Tibial artery (tissue), 4 donors: Measurements from ENCODE around the gene RNF207.

ENCODE experiments used
- DNase-seq, 2 donors: peaks; one replicate each; pipeline ENCODE4 v3.0.0-alpha.2; 2019
- H3K27ac ChIP-seq, 2 donors: fragments of 200-600 bp; sonication (generic) in 1 of 2; 1 replicate in 1 of 2; 2 replicates in 1 of 2; pipeline ENCODE4 v1.5.1; 2018 to 2019; ENCODE audit warnings: mild to moderate bottlenecking in 1 of 2
- H3K27me3 ChIP-seq, 2 donors: fragments of 200-600 bp; sonication (generic) in 1 of 2; one replicate each; pipeline versions ENCODE4 v1.5.1 to v1.6.0; 2016 to 2019
- H3K36me3 ChIP-seq, 3 donors: fragments of 200-600 bp; sonication (generic) in 2 of 3; one replicate each; pipeline ENCODE4 v1.5.1; 2016 to 2019; ENCODE audit warnings: mild to moderate bottlenecking in 2 of 3
- H3K4me1 ChIP-seq, 4 donors: fragments of 200-600 bp; sonication (generic) in 2 of 4; 1 replicate in 3 of 4; 2 replicates in 1 of 4; pipeline ENCODE4 v1.5.1; 2016 to 2019
- H3K4me3 ChIP-seq, 2 donors: fragments of 200-600 bp; sonication (generic) in 1 of 2; 1 replicate in 1 of 2; 2 replicates in 1 of 2; pipeline ENCODE4 v1.5.1; 2018 to 2019; ENCODE audit warnings: mild to moderate bottlenecking in 2 of 2
- H3K9me3 ChIP-seq, 3 donors: fragments of 200-600 bp; sonication (generic) in 1 of 3; one replicate each; pipeline ENCODE4 v1.5.1; 2016 to 2019
- intact Hi-C: fragments of 100-400 bp; cut with DNase I; formaldehyde crosslinking; loops from one replicate; pipeline ENCODE4 v1.15.0; 2023; ENCODE audit warnings: low total_unique reads
- TF ChIP-seq, protein P1 (sequence below), 2 experiments: fragments of 200-600 bp in 1 of 2; fragments of 450-650 bp in 1 of 2; IDR thresholded peaks; one replicate each; pipeline ENCODE4 v1.5.1; 2017 to 2019; ENCODE audit warnings: antibody characterized with exemption in 2 of 2, mild to moderate bottlenecking in 1 of 2, moderate library complexity in 1 of 2

RNF207 gene

DNA sequence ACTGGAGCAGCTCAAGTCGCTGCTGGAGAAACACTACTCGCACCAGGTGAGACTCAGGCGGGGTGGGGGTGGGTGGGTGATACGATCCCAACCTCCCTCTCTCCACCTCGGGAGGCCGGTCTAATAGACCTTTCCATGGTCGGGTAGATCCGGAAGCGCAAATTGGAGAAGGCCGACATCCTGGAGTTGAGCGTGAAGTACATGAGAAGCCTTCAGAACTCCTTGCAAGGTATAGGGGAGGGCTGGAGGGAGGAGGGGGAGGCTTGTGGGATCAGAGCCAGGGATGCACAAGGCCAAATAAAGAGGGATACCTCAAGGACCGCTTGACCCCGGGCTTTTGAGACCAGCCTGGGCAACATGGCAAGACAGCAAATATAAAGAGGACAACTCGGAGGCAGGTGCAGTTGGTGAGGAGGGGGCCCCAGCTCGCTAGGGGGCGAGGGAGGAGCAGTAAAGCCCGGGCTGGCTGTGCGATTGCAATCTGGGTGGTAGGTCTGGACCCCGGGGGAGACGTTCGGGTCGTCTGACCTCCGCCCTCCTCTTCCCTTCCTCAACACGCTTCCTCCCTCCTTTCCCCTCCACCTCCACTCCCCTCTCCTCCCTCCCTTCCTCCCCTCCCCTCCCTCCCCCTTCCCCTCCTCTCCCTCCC, 38.6 kb downstream of the RNF207 start:
- no peak overlapping the region for H3K27ac ChIP-seq
- H3K27me3 ChIP-seq: peaks cover 15 to 94% of the 10 kb centered on the region in 2 donors
- no peaks in the 10 kb centered on the region for H3K9me3 ChIP-seq
- DNase-seq: no peak
- H3K4me3 ChIP-seq: no peak overlapping the region
- TF ChIP-seq, protein P1, sequence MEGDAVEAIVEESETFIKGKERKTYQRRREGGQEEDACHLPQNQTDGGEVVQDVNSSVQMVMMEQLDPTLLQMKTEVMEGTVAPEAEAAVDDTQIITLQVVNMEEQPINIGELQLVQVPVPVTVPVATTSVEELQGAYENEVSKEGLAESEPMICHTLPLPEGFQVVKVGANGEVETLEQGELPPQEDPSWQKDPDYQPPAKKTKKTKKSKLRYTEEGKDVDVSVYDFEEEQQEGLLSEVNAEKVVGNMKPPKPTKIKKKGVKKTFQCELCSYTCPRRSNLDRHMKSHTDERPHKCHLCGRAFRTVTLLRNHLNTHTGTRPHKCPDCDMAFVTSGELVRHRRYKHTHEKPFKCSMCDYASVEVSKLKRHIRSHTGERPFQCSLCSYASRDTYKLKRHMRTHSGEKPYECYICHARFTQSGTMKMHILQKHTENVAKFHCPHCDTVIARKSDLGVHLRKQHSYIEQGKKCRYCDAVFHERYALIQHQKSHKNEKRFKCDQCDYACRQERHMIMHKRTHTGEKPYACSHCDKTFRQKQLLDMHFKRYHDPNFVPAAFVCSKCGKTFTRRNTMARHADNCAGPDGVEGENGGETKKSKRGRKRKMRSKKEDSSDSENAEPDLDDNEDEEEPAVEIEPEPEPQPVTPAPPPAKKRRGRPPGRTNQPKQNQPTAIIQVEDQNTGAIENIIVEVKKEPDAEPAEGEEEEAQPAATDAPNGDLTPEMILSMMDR (IDR thresholded peaks at IDR 0.05): no peak
- intact Hi-C loops: loop anchor here (5.0 kb wide), 3 partner anchors 98 to 192 kb away; no protein-coding TSS in a partner anchor
- H3K4me1 ChIP-seq: peaks cover 0 to 36% (median 23%) of the 10 kb centered on the region in 4 donors
- H3K36me3 ChIP-seq: no peaks in the 10 kb centered on the region

DNA sequence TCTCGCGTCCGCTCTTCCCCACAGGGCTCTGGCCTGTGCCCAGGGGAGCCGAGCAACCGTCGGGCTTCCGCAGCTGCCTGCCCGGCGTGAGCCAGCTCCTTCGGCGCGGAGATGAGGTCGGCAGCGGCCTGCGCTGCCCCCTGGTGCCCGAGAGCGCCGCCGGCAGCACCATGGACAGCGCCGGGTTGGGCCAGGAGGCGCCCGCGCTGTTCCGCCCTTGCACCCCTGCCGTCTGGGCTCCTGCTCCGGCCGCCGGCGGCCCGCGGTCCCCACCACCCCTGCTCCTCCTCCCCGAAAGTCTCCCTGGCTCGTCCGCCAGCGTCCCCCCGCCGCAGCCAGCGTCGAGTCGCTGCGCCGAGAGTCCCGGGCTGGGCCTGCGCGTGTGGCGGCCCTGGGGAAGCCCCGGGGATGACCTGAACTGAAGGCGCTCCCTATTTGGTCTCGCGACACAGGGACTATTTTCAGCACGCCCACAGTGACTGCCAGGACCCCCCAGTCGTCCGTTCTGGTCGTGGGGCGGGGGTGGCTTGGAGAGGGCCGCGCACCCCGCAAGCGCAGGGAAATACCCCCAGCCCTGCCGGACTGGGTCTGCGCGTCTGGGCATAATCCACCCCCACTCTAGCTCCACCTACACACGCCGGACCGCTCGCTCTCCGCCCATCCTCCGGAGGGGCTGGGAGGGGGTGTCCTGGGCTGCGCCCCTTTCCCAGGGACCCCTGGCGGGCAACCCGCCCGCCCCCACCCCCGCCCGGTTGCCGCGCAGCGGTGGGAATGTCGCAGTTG, 39.4 kb downstream of the RNF207 start:
- Histone ChIP-seq H3K27ac (no peak overlapping the region), H3K27me3 (peaks cover 15 to 95% of the 10 kb centered on the region in 2 donors), H3K36me3 (no peaks in the 10 kb centered on the region), H3K9me3 (no peaks in the 10 kb centered on the region), H3K4me3 (no peak overlapping the region), H3K4me1 (peaks cover 0 to 42% (median 23%) of the 10 kb centered on the region in 4 donors)
- intact Hi-C loops: loop anchor here (5.0 kb wide), 2 partner anchors 97 to 183 kb away; no protein-coding TSS in a partner anchor
- DNase-seq: peak; percentile 60 to 80
- TF ChIP-seq, protein P1 (IDR thresholded peaks at IDR 0.05): peak; percentile 78 to 87

DNA sequence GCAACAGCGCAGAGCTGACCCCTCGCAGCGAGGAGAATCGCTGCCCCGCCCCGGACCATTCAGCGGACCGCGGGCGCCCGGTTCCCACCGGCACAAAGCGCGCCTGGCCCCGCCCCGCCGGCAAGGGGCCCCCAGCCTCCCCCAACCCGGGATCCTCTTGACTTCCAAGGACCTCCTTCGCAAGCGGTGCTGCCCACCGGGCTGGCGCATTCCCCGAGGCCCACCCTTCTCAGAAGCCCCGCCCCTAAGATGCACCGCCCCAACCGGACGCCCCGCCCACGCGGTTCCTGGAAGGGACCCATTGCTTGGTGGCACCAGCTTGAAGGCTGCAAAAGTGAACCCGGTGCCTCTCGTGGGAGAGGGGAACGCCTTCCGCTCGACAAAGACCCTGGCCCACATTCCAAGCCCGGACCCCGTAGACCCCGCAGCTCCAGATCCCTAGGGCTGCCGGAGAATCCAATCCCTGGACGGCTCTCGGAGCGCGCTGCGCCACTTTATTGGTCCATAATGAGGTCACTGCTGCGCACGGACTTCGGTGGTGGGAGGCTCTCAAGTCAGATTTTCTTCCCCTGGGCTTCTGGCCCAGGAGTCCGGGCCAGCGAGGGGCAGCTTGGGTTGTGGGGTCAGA, 40.1 kb downstream of the RNF207 start:
- TF ChIP-seq, protein P1 (IDR thresholded peaks at IDR 0.05): no peak
- Histone ChIP-seq H3K27ac (no peak overlapping the region), H3K4me1 (peaks cover 0 to 42% (median 23%) of the 10 kb centered on the region in 4 donors), H3K36me3 (no peaks in the 10 kb centered on the region), H3K9me3 (no peaks in the 10 kb centered on the region), H3K4me3 (no peak overlapping the region), H3K27me3 (peaks cover 15 to 96% of the 10 kb centered on the region in 2 donors)
- intact Hi-C loops: loop anchor here (2.0 to 5.0 kb wide), 3 partner anchors 96 to 184 kb away; no protein-coding TSS in a partner anchor
- no peak for DNase-seq

DNA sequence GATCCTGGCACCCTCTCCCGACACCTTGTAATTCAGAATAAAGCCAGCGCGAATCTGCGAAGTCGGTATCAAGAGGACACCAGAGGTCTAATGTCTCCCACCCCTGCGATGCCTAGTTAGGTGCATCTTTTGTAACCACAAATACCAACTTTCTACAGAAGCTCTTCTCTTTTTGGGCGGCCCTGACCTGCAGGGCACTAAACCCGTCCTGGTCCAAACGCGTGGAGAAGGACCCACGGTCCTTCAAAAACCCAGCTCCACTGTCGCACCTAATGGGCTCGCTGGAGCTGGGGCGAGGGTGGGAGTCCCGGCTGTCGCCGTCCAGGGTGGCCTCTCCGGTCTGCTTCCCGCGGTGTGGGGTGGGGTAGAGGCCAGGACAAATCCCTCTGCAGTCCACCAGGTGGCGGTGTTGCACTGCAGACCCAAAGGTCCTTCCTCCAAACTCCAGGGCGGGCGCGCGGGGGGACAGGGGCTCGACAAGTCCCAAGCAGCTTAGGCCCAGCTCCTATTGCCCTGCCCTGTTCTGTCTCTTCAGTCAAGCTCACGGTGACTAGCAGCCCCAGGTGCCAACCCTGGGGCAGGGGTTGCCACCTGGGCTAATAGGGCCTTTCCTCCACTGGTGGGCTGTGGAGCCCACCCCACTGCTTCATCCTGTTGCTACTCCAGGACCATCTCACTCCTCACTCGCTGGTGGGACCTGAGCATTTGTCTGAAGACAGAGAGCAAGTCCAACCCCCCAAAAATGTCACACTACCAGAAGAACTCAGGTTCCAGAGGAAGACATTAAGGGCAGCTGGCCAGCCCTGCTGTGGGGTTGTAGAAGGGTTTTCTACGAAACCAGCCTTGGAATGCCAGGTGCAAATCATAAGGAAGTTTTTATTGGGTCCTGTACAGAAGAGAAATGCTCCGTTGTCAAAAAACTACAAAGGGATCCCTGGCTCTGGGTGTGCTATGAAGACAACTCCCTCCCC, 40.9 kb downstream of the RNF207 start:
- TF ChIP-seq, protein P1 (IDR thresholded peaks at IDR 0.05): peak; percentile 97 to 98
- H3K4me1 ChIP-seq: peaks cover 0 to 40% (median 18%) of the 10 kb centered on the region in 4 donors

More for the DNA sequence above, 40.9 kb downstream of the RNF207 start:
- Histone ChIP-seq H3K4me3 (no peak overlapping the region), H3K36me3 (no peaks in the 10 kb centered on the region), H3K9me3 (no peaks in the 10 kb centered on the region), H3K27ac (no peak overlapping the region), H3K27me3 (peaks cover 15 to 96% of the 10 kb centered on the region in 2 donors)
- intact Hi-C loops: loop anchor here (2.0 to 5.0 kb wide), 3 partner anchors 96 to 184 kb away; no protein-coding TSS in a partner anchor
- DNase-seq: peak; percentile 64 to 86
